DND-41 (cell line): ENCODE data around the gene MYH15.

ENCODE experiments used
- ATAC-seq: fragments of 200-7000 bp; cut with Tn5 transposase; 3 replicates; pipeline ENCODE4 v1.9.1; 2021; ENCODE audit warnings: low read depth; ENCODE audit not compliant: insufficient read depth
- DNase-seq: peaks from one replicate; pipeline ENCODE4 v3.0.0-alpha.2; 2020
- H2AFZ ChIP-seq: 2 replicates; pipeline ENCODE4 v1.6.0; 2012; ENCODE audit warnings: low read depth, low read length
- H3K27ac ChIP-seq: 2 replicates; pipeline ENCODE4 v1.5.1; 2012; ENCODE audit warnings: low read length, inconsistent platforms
- H3K27me3 ChIP-seq: fragments of 200-600 bp; sonication (generic); 2 replicates; pipeline ENCODE4 v1.6.0; 2012; ENCODE audit warnings: low read length, mild to moderate bottlenecking, inconsistent platforms; ENCODE audit not compliant: insufficient read depth, poor library complexity
- H3K36me3 ChIP-seq: 2 replicates; pipeline ENCODE4 v1.5.1; 2012; ENCODE audit warnings: low read length, inconsistent platforms; ENCODE audit not compliant: insufficient read depth
- H3K4me1 ChIP-seq: 2 replicates; pipeline ENCODE4 v1.5.1; 2012; ENCODE audit warnings: mild to moderate bottlenecking, low read length; ENCODE audit not compliant: insufficient read depth
- H3K4me2 ChIP-seq: 2 replicates; pipeline ENCODE4 v1.6.0; 2012; ENCODE audit warnings: mild to moderate bottlenecking, moderate library complexity, low read length, inconsistent platforms; ENCODE audit not compliant: insufficient read depth
- H3K4me3 ChIP-seq, 2 experiments: fragments of 200-600 bp in 1 of 2; shearing (Covaris generic) in 1 of 2; 2 replicates each; pipeline ENCODE4 v1.5.1; 2012 to 2016; ENCODE audit warnings: inconsistent platforms in 2 of 2, low read length in 2 of 2, mild to moderate bottlenecking in 2 of 2, low read depth in 1 of 2, moderate library complexity in 1 of 2
- H3K79me2 ChIP-seq: 2 replicates; pipeline ENCODE4 v1.6.0; 2012; ENCODE audit warnings: low read length, inconsistent platforms; ENCODE audit not compliant: insufficient read depth
- H3K9ac ChIP-seq: 2 replicates; pipeline ENCODE4 v1.6.0; 2012; ENCODE audit warnings: low read depth, mild to moderate bottlenecking, inconsistent platforms, low read length, moderate library complexity
- H3K9me3 ChIP-seq: 2 replicates; pipeline ENCODE4 v1.5.1; 2012; ENCODE audit warnings: low read length, moderate library complexity, mild to moderate bottlenecking, inconsistent platforms; ENCODE audit not compliant: insufficient read depth, severe bottlenecking
- H4K20me1 ChIP-seq: 2 replicates; pipeline ENCODE4 v1.6.0; 2012; ENCODE audit warnings: low read length; ENCODE audit not compliant: insufficient read depth
- CTCF ChIP-seq: IDR thresholded peaks from 2 replicates; pipeline ENCODE4 v1.5.1; 2012; ENCODE audit warnings: borderline replicate concordance, low read length, moderate library complexity, mild to moderate bottlenecking; ENCODE audit not compliant: poor library complexity, severe bottlenecking; ENCODE audit errors: extremely low read depth
- EZH2 ChIP-seq: IDR thresholded peaks from 3 replicates; pipeline ENCODE4 v1.6.1; 2012; ENCODE audit warnings: borderline replicate concordance, low read depth, mild to moderate bottlenecking, moderate library complexity, low read length, inconsistent platforms; ENCODE audit not compliant: severe bottlenecking

The MYH15 gene

GRCh38 chr3:108414007-108414406 lies 96.4 kb downstream of the MYH15 start:
- TF ChIP-seq CTCF: no peak
- TF ChIP-seq EZH2: no peak
- Histone ChIP-seq H3K4me3 (no peak overlapping the region), H4K20me1 (no peaks in the 10 kb centered on the region), H3K9ac (no peak overlapping the region), H3K27me3 (no peaks in the 10 kb centered on the region), H3K9me3 (no peaks in the 10 kb centered on the region), H3K36me3 (no peaks in the 10 kb centered on the region), H3K79me2 (no peaks in the 10 kb centered on the region), H3K4me1 (no peaks in the 10 kb centered on the region), H3K27ac (no peak overlapping the region), H2AFZ (no peak overlapping the region), H3K4me2 (no peak overlapping the region)
- no peak for DNase-seq
- ATAC-seq: no peak

GRCh38 chr3:108412121-108412750 lies 98.2 kb downstream of the MYH15 start:
- TF ChIP-seq EZH2 (no peak), CTCF (no peak)
- H3K9me3 ChIP-seq: no peaks in the 10 kb centered on the region
- H4K20me1 ChIP-seq: no peaks in the 10 kb centered on the region
- H3K4me1 ChIP-seq: no peaks in the 10 kb centered on the region
- H3K4me2 ChIP-seq: no peak overlapping the region
- H2AFZ ChIP-seq: no peak overlapping the region
- no peaks in the 10 kb centered on the region for H3K79me2 ChIP-seq
- no peak for ATAC-seq
- no peak for DNase-seq
- H3K9ac ChIP-seq: no peak overlapping the region
- H3K36me3 ChIP-seq: no peaks in the 10 kb centered on the region
- no peaks in the 10 kb centered on the region for H3K27me3 ChIP-seq
- no peak overlapping the region for H3K4me3 ChIP-seq
- H3K27ac ChIP-seq: no peak overlapping the region

GRCh38 chr3:108410531-108410984 lies 99.8 kb downstream of the MYH15 start:
- no peak for TF ChIP-seq CTCF
- no peak for TF ChIP-seq EZH2
- Histone ChIP-seq H3K4me2 (no peak overlapping the region), H3K27ac (no peak overlapping the region), H3K9me3 (no peaks in the 10 kb centered on the region), H3K79me2 (no peaks in the 10 kb centered on the region), H3K27me3 (no peaks in the 10 kb centered on the region), H3K9ac (no peak overlapping the region), H3K4me1 (no peaks in the 10 kb centered on the region), H3K36me3 (no peaks in the 10 kb centered on the region), H2AFZ (no peak overlapping the region), H3K4me3 (no peak overlapping the region), H4K20me1 (no peaks in the 10 kb centered on the region)
- ATAC-seq (no peak), DNase-seq (no peak)

GRCh38 chr3:108409800-108410178 lies 100.6 kb downstream of the MYH15 start:
- no peaks in the 10 kb centered on the region for H4K20me1 ChIP-seq
- no peak for DNase-seq
- no peaks in the 10 kb centered on the region for H3K36me3 ChIP-seq
- no peak overlapping the region for H3K9ac ChIP-seq
- H2AFZ ChIP-seq: no peak overlapping the region
- H3K4me2 ChIP-seq: no peak overlapping the region
- H3K27ac ChIP-seq: no peak overlapping the region
- no peaks in the 10 kb centered on the region for H3K27me3 ChIP-seq
- TF ChIP-seq EZH2 (no peak), CTCF (no peak)
- ATAC-seq: no peak
- H3K4me3 ChIP-seq: no peak overlapping the region
- no peaks in the 10 kb centered on the region for H3K9me3 ChIP-seq
- no peaks in the 10 kb centered on the region for H3K4me1 ChIP-seq
- no peaks in the 10 kb centered on the region for H3K79me2 ChIP-seq
